Esophagus squamous epithelium (tissue), 5 donors: ENCODE results near the gene KL. TPM values are rescaled to one million over a fixed set of nuclear protein-coding genes. Genes with fewer than 3 reads are reported as not detected.

Experiments used
- DNase-seq: peaks from one replicate; lab custom pipeline; 2025; lab: John Stamatoyannopoulos, UW
- H3K27ac ChIP-seq, 4 donors: fragments of 200-600 bp; sonication (generic); one replicate each; pipeline ENCODE4 v1.5.1; 2016 to 2019; ENCODE audit warnings: mild to moderate bottlenecking in 1 of 4
- H3K27me3 ChIP-seq, 4 donors: fragments of 200-600 bp; sonication (generic); 1 replicate in 3 of 4; 2 replicates in 1 of 4; pipeline versions ENCODE4 v1.5.1 to v1.6.0; 2017 to 2021; ENCODE audit warnings: antibody characterized with exemption in 1 of 4
- H3K36me3 ChIP-seq, 3 donors: fragments of 200-600 bp; sonication (generic); one replicate each; pipeline ENCODE4 v1.5.1; 2016 to 2019
- H3K4me1 ChIP-seq, 3 donors: fragments of 200-600 bp; sonication (generic); one replicate each; pipeline ENCODE4 v1.5.1; 2017 to 2019
- H3K4me3 ChIP-seq, 4 donors: fragments of 200-600 bp; sonication (generic); 1 replicate in 3 of 4; 2 replicates in 1 of 4; pipeline ENCODE4 v1.5.1; 2016 to 2019; ENCODE audit warnings: mild to moderate bottlenecking in 2 of 4, moderate library complexity in 1 of 4
- H3K9me3 ChIP-seq, 3 donors: fragments of 200-600 bp; sonication (generic); one replicate each; pipeline ENCODE4 v1.5.1; 2016 to 2019
- POLR2A ChIP-seq, 4 donors: fragments of 450-650 bp; IDR thresholded peaks; one replicate each; pipeline ENCODE4 v1.6.1; 2017; ENCODE audit warnings: antibody characterized with exemption in 4 of 4, mild to moderate bottlenecking in 4 of 4, moderate library complexity in 3 of 4
- WGBS, 2 donors: methylation state at CpG; one replicate each; pipeline ENCODE4 v1.1.5; 2018; 5-methylcytosine and 5-hydroxymethylcytosine counted together
- intact Hi-C: fragments of 100-400 bp; cut with DNase I; formaldehyde crosslinking; loops from one replicate; pipeline ENCODE4 v1.15.0; 2022
- total RNA-seq, 4 donors: library from RNA; depleted of rRNA; stranded (reverse); fragments of >200 nt; gene quantifications; one replicate each; pipeline ENCODE4 v1.1.0, GENCODE V29; 2016
- TF ChIP-seq, protein P1 (sequence below), 6 experiments: fragments of 450-650 bp in 4 of 6; fragments of 200-600 bp in 2 of 6; sonication (generic) in 2 of 6; IDR thresholded peaks; one replicate each; pipeline ENCODE4 v1.5.1; 2016 to 2019; ENCODE audit warnings: antibody characterized with exemption in 6 of 6, mild to moderate bottlenecking in 4 of 6, moderate library complexity in 4 of 6
- donor health status: DM: yes; HTN: yes; CAD: no.

Gene KL
- total RNA-seq, 4 donors from 2014 or later, result 0.11 to 1.1 (median 0.82) TPM

DNA sequence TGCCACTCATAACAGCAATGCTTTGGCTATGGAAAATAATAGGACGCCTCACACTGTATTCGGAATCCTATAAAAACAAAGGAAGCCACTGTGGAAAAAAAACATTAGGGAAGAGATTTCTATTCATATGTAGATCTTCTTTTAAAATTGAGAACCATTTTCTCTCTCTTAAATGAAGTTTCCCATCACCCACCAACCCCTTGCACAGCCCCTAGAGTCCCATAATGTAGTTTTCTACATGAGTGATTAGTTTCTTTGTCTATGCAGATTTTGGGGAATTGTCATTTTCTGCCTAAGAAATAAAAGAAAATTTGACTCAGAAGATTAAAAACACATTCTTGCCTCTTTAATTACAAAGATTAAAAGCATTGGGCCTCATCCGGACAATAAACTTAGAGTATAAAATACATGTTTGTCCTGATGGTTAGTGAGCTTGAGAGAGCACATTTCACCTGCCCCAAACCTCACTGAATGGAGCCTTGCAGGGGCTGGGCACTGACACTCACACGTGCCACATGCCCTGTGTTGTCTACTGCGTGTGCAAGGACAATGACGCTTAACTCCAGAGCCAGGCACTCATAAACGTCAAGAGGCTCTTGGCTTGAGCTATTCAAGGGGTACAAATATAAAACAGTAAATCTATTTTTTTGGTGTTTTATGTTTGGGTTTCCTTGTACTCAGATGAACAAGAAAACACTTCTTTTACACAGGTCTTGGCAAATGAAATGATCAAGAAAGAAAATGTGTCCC lies 40.0 kb upstream of the KL start:
- TF ChIP-seq, protein P1, sequence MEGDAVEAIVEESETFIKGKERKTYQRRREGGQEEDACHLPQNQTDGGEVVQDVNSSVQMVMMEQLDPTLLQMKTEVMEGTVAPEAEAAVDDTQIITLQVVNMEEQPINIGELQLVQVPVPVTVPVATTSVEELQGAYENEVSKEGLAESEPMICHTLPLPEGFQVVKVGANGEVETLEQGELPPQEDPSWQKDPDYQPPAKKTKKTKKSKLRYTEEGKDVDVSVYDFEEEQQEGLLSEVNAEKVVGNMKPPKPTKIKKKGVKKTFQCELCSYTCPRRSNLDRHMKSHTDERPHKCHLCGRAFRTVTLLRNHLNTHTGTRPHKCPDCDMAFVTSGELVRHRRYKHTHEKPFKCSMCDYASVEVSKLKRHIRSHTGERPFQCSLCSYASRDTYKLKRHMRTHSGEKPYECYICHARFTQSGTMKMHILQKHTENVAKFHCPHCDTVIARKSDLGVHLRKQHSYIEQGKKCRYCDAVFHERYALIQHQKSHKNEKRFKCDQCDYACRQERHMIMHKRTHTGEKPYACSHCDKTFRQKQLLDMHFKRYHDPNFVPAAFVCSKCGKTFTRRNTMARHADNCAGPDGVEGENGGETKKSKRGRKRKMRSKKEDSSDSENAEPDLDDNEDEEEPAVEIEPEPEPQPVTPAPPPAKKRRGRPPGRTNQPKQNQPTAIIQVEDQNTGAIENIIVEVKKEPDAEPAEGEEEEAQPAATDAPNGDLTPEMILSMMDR (IDR thresholded peaks at IDR 0.05), result no peak
- TF ChIP-seq POLR2A (IDR thresholded peaks at IDR 0.05), result no peak
- 86 to 89% methylated on average over 7 of the region's 7 CpGs for WGBS, 2 donors
- H3K36me3 ChIP-seq, result no peaks in the 10 kb centered on the region
- no peak overlapping the region for H3K27ac ChIP-seq
- no peak for DNase-seq
- H3K27me3 ChIP-seq, result no peaks in the 10 kb centered on the region
- no peaks in the 10 kb centered on the region for H3K4me1 ChIP-seq
- H3K9me3 ChIP-seq, result no peaks in the 10 kb centered on the region
- intact Hi-C loops, result no loop called here
- H3K4me3 ChIP-seq, result no peak overlapping the region

DNA sequence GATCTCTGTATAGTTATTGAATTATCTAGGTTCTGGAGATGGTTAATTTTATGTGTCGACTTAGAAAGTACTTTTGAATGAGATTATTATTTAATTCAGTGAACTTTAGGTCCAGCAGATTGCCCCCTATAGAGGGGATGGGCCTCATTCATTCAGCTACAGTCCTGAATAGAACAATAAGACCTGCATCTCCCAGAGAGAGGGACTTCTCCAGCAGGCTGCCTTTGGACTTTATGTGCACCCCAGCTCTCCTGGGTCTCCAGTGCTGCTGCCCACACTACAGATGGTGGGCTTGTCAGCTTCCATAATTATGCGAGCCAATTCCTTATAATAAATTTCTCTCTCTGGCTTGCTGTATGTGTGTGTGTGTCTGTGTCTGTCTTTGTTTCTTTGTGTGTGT lies 39.3 kb upstream of the KL start:
- Histone ChIP-seq H3K27ac (no peak overlapping the region), H3K36me3 (no peaks in the 10 kb centered on the region), H3K9me3 (no peaks in the 10 kb centered on the region), H3K4me1 (no peaks in the 10 kb centered on the region), H3K4me3 (no peak overlapping the region), H3K27me3 (no peaks in the 10 kb centered on the region)
- no peak for DNase-seq
- 74 to 91% methylated on average over 2 of the region's 2 CpGs for WGBS, 2 donors
- no peak for TF ChIP-seq POLR2A (IDR thresholded peaks at IDR 0.05)
- TF ChIP-seq, protein P1 (IDR thresholded peaks at IDR 0.05), result no peak
- intact Hi-C loops, result no loop called here

DNA sequence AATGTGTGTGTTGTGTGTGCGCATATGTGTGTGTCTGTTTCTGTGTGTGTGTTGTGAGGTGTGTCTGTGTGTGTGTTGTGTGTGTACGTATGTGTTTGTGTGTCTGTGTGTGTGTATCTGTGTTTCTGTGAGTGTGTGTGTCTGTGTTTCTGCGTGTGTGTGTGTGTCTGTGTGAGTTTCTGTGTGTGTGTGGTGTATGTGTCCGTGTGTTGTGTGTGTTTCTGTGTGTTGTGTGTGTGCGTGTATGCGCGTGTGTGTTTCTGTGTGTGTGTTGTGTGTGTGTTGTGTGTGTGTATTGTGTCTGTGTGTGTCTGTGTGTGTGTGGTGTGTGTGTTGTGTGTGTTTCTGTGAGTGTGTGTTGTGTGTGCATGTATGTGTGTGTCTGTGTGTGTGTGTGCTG lies 38.9 kb upstream of the KL start:
- H3K4me1 ChIP-seq, result no peaks in the 10 kb centered on the region
- H3K27me3 ChIP-seq, result no peaks in the 10 kb centered on the region
- H3K4me3 ChIP-seq, result no peak overlapping the region
- TF ChIP-seq, protein P1 (IDR thresholded peaks at IDR 0.05), result no peak
- no peak for TF ChIP-seq POLR2A (IDR thresholded peaks at IDR 0.05)
- H3K36me3 ChIP-seq, result no peaks in the 10 kb centered on the region
- WGBS, 2 donors, result 63 to 88% methylated on average over 6 to 7 of the region's 7 CpGs
- no peak overlapping the region for H3K27ac ChIP-seq
- DNase-seq, result no peak
- intact Hi-C loops, result no loop called here
- no peaks in the 10 kb centered on the region for H3K9me3 ChIP-seq

DNA sequence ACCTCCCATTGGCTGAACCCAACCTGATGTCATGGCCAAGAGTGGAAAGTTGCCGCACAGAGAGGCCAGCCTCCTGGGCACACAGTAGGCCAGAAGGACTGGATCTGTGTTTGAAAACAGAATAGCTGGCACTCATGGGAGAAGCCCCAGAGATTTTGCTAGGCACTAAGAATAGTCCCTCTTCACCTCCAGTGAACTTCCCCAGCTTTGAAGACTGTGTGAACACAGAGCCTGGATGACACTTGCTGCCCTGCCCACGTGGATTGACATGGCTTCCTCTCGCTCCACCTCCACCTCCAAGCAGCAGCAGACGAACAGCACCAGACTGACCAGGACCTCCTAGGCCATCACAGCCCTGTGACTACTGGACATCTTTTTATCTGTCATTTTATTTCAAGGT lies 37.9 kb upstream of the KL start:
- Histone ChIP-seq H3K27ac (no peak overlapping the region), H3K4me1 (no peaks in the 10 kb centered on the region), H3K27me3 (no peaks in the 10 kb centered on the region), H3K36me3 (no peaks in the 10 kb centered on the region), H3K4me3 (no peak overlapping the region), H3K9me3 (no peaks in the 10 kb centered on the region)
- intact Hi-C loops, result no loop called here
- TF ChIP-seq, protein P1 (IDR thresholded peaks at IDR 0.05), result no peak
- TF ChIP-seq POLR2A (IDR thresholded peaks at IDR 0.05), result no peak
- no peak for DNase-seq
- WGBS, 2 donors, result 70 to 83% methylated on average over 2 to 4 of the region's 4 CpGs

DNA sequence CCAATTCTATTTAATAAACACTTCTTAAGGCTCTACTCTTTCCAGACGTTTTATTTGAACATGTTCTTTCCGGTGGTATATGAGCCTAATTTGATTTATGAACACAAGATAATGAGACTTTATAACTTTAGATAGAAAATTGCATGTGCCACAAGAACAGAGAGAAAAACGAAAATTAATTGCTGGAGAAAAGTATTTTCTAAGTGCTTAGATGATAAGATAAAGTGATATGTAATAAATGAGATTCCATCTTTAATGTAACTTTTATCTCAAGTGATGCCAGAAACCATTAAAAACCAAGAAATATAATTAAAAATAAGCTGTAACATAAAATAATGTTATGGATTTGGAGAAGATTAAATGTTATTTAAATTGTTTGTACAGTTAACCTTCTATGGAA lies 33.2 kb upstream of the KL start:
- TF ChIP-seq, protein P1 (IDR thresholded peaks at IDR 0.05), result no peak
- TF ChIP-seq POLR2A (IDR thresholded peaks at IDR 0.05), result no peak

More for the DNA sequence above, 33.2 kb upstream of the KL start:
- Histone ChIP-seq H3K36me3 (no peaks in the 10 kb centered on the region), H3K4me3 (no peak overlapping the region), H3K27me3 (no peaks in the 10 kb centered on the region), H3K27ac (no peak overlapping the region), H3K4me1 (no peaks in the 10 kb centered on the region), H3K9me3 (no peaks in the 10 kb centered on the region)
- intact Hi-C loops, result no loop called here
- no peak for DNase-seq
- 51 to 54% methylated on average over 3 of the region's 3 CpGs for WGBS, 2 donors
